Measurements from ENCODE around the gene LMO1.

Gene LMO1

DNA sequence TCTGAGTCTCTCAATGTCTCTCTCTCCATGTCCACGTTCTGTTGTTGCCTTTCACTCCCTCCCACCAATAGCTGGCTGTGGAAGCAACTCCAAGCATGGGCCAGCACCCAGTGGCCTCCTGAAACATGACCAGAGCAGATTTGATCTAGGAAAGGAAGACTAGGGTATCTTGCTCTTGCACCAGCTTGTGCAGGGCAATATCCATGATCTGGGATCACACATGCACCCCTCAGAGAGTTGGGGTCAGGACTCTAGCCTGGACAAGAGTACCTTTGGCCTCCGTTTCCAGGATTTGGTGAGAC, 60.3 kb downstream of the LMO1 start:
- no peak for DNase-seq

DNA sequence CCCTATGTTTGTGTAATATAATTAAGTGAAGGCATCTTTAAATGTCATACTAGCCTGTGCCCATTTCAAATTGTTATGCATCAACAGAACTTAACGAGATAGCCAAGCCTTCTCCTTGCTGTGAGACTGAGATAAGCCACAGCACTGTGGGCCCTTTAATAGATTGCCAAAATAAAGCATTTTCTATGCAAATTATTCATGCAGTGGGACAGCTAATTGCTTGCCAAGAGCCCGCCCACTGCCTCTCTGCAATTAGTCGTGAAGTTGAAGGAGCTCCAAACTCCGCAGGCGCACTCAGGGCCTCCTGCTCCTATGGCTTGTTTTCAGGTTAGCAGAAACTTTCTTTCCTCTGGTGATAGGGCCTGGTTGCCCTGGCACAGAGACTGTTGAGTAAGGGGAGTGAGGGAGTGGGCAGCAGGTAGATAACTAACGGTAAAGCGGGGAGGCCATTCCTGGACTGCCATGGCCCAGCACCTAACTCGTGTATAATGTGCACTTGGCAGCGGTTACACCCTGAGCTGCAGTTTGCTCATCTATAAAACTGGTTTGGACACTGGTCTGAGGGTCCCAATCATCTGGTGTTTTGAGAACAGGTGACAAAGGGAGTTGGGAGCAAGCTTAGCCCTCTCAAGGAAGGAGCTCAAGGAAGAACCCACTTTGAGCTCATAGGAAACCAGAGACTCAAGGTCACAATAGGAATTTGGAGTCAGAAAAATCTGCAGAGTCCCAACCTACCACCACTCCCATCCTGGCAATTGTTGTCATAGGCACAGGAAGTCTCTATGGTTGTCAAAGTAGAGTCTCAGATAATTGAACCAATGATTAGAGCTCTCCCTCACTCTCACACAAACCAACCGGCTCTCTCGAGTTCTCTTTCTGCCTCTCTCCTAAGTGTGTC, 60.9 kb downstream of the LMO1 start:
- no peak for DNase-seq

DNA sequence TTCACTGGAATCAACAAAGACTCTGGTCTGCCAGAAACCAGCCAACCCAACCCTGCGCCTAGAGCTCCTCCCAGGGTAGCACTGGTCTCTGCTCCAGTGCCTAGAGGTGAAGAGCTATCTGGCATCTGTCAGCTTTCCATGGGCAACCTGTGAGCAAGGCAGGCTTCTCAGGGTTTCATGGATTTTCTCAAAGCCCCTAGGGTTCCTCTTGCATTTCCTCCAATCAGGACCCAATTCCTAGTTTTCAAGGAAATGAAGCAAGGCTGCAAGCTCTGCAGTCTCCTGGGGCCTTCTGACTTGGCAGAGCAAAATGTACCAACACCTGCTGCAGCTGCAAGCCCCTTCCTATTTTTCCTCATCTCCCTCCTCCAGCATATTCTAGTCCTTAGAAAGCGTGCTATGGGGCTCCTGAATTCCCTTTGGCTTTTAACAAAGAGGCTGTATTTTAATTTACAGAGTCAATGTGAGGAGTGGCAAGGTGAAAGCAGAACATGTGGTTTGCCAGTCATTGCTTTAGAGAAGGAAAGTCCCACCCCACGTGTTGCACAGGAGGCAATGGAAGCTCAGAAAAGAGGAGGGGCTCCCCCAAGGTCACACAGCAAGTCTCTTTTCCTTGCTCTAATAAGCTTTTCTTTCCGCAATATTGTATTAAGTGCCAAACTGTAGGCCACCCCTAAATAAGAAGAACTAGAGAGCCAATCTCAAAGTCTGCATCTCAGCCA, 61.9 kb downstream of the LMO1 start:
- no peak for DNase-seq

DNA sequence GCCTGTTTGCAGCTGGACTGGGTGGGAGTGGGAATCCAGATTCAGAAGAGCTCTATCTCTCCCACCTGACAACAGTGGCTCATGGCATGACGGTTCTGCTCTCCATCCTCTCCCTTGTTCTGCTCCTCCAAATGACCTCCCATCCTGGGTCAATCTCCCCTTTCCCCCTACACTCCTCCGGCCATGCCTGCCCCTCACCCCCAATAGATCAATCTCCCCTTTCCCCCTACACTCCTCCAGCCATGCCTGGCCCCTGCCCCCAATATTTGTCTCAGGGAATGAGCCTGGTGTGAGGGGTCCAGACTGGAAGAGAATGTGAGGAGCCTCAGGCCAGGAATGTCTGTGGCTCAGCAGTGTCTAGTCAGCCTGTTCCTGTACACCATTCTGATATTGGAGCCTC, 64.0 kb downstream of the LMO1 start:
- no peak for DNase-seq

DNA sequence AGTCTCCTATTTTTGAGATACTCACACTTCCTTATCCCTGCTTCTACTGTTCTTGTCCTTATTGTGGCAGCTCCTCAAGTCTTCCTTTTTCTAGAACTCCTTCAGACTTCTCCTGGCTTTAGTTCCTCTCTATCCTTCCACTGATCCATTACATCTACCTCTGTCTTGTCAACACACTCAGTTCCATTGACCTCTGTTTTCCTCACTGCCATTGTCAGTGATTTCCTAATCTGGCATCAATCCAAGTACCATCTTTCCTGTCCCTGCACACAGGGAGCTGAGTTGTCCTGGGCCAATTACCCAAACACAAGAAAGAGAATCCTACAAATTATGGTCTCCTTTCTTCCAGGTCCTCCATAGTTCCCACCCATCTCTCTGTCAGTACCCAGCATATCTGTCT, 66.9 kb downstream of the LMO1 start:
- no peak for DNase-seq

DNA sequence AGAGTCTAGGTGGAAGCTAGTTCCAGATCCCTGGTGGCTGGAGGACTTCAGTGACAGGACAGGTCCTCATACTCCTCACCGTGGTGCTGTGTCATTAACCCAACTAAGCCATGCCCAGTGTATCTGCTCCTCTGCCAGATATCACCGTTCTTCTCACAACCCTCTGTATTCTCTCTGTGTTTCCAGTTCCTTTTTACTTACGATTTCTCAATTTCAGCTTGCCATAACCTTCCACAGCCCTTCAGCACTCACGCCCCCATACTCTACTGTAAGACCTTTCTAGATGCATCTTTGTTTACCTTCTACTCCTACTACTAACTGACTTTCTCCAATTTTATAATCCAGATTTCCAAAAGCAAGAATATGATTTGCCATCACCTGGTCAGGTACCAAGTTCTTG, 68.7 kb downstream of the LMO1 start:
- DNase-seq, result no peak

DNA sequence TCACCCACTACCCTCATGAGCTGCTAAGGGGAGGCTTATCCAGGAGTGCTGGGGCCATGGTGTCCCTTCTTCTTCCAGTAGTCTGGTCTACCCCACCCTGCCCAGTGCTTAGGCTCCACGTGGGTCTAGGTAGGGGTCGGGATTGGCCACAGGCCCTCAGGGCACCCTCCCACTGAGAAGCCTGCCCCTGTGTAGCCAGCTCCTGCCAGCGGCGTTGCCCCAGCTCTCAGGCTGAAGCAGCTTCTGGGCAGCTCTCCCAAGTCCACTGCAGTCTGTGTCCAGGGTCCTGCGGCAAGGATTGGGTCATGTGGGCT, 70.8 kb downstream of the LMO1 start:
- no peak for DNase-seq

DNA sequence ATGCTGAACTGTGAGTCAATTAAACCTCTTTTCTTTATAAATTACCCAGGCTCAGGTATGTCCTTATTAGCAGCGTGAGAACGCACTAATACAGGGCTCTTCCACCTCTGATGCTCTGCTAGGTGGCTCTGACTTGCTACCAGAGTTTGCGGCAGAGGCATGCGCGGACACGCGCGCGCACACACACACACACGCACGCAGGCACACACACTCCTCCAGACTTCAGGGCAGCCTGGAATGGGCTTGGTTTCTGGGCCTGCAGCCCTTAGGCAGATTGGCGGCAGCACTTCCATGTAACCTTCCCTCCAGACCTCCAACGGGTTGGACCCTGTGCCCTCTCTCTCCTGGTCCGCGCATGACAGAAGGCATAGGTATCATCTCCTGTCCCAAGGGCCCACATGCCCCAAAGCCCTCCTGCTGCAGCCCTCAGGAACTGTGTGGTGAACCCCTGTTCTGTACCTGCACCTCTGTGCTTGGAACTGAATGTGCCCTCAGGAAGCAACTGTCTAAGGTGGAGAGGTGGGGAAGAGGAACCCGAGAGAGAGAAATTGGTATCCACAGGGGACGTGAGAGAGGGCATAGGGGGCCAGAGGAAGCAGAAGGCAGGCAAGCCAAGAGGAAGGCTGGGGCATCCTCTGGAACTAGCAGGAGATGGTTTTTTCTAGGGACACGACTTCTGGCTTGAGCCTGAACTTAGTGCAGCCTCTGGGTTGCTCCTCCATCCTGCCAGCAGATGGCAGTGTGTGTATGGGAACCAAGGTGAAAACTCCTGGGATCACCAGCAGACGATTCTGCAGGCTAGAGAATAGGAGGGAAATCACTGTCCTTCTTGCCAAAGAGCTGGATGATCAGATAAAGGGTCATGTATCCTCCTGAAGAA, 71.4 kb downstream of the LMO1 start:
- peak; percentile 50 for DNase-seq

DNA sequence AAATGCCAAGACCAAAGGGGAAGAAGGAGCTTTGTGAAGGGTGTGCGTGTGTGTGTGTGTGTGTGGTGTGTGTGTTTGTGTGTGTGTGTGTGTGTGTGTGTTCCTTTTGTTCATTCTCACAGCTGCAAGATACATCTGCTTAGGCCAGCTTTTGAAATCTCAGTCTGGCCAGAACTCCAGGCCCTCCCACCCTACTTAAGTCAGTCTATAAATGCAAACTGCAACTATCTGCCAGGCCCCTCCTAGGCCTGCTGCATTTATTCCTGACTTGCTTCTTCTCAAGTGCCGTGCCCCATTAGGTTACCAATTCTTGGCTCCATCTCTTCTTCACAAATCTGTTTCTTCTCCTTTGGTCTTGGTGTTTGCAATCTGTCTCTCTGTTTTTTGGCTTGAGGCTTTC, 73.2 kb downstream of the LMO1 start:
- DNase-seq, result no peak

DNA sequence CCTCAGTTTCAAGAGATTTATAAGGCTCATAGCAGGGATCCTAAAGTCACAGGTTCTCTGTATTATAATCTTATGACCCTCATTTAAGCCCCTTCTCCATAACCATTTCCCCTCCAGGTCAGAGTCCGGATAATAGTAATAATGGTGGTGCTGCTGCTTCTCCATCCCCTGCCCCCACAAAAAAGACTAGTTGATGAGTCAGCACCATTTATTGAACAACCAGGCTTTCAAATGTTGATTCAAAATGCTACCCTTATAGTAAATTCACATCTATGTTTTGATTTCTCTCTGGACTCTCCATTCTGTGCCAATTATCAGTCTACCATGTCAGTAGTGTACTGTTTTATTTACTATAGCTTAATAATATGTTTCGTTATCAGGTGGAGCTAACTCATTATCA, 77.2 kb downstream of the LMO1 start:
- DNase-seq, result no peak

DNA sequence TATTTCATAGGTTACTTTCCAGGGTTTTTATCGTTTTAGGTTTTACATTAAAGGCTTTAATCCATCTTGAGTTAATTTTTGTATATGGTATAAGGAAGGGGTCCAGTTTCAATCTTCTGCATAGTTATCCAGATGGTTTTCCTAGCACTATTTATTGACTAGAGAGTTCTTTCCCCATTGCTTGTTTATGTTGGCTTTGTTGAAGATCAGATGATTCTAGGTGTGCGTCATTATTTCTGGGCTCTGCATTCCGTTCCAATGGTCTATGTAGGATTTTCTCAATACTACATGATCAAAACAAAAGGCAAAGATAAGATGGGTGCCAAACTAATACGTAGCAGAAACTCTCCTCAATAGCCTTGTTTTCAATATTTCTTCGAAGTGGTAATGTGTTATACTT, 80.6 kb downstream of the LMO1 start:
- DNase-seq, result no peak

DNA sequence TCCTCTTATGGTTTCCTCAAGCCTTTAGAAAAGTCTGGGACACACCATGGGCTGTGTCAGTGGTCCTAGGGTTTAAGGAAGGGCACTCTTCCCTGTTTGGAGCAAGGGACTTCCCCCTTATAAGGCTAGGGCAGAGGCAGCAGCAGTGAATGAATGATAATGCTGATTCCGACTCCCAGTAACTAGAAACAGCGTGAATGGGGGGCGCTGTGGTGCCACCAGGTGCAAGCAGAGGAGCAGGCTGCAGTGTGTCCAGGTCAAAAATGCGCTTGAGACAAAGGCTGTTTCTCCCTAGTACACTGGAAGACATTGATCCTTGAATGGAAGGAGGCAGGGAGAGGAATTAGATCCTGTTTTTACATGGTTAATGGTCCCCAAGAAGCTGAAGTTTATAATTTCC, 83.2 kb downstream of the LMO1 start:
- no peak for DNase-seq

DNA sequence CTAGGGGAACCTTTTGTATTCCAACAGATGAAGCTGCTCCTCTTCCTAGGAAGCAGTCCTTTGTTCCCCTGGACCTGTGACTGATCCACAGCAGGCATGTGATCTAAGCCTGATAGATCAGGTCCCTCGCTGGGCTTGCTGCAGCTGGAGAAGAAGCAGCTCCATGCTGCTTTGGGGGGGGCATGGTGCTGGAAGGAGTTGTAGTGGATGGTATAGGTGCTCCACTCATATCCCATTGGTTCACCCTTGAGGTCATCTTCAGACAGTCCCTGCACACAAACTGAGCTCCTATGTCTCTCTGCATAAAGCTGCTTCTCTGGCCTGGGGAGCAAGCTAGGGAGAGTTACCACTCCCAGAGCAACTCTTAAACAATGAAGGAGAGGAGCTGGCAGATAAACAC, 85.4 kb downstream of the LMO1 start:
- no peak for DNase-seq

DNA sequence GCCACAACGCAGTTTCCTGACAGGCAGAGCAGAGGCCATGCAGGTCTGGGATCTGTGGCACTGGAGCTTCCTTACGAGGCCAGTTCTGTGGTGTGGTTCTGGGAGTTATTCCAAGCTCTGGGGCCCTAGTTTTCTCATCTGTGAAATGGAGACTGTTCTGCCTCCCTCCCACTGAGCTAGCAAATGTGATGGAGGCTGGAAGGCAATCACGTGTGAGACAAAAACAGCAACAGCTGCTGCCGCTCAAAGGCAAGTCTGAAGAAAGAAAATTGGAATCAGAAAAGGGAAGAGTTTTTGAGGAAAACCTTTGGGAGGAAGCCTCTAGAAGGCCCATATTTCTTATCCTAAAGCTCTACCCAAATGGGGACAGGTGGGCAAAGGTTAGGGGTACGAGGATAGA, 86.5 kb downstream of the LMO1 start:
- DNase-seq, result no peak
